HG03575 (cell line): ENCODE results near the gene ACD.

Experiments used
- ATAC-seq: cut with Tn5 transposase; IDR thresholded peaks from one replicate; pipeline ENCODE4 v1.9.1; 2021; ENCODE audit not compliant: unreplicated experiment, insufficient number of reproducible peaks, low FRiP score; ENCODE audit errors: extremely low read depth

ACD gene

DNA sequence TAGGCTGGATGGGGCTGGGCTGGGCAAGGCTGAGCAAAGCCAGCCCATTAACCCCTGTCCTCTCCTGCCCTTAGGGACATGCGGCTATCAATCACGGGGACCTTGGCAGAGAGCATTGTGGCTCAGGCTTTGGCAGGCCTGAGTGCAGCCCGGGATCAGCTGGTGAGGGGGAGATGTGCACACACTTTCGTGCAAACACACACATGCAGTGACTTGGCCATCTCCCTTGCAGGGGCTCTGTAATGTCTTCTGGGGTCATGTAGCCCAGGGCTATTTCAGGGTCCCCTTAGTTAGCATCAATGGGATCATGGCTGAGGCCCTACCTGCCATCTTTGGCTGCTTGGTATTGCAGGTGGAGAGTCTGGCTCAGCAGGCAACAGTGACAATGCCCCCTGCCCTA, 8.2 kb downstream of the ACD start:
- ATAC-seq = no peak

DNA sequence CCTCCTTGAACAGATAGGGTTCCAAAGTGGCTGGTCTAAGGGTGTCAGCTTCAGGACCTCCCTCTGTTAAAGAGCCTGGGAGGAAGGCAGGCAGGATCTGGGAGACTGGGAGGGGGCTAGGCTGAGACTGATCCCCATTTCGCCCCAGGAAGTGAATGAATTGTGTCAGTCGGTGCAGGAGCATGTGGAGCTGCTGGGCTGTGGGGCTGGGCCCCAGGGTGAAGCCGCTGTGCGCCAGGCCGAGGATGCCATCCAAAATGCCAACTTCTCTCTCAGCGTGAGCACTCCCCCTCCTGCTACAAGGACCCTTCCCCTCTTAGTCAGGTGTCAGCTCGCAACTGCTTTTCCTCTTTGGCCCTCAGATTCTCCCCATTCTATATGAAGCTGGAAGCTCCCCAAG, 9.0 kb downstream of the ACD start:
- no peak for ATAC-seq

DNA sequence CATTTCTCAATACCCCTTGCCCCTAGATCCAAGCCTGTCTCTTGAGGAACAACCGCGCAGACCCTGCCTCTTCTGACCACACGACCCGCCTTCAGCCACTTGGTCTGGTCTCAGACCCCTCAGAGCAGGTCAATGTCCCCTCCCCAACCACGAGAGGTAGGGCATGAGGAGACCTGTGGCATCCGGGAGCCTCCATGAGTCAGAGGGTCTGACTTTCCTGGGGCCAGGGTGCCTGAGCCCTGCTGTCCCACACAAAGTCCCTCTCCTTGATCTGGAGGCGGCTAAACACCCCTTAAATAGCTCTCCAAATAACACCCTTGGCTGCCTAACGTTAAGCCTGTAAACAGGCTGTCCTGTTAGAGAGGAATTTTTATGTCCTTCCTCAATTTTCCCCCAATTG, 10.0 kb downstream of the ACD start:
- no peak for ATAC-seq

DNA sequence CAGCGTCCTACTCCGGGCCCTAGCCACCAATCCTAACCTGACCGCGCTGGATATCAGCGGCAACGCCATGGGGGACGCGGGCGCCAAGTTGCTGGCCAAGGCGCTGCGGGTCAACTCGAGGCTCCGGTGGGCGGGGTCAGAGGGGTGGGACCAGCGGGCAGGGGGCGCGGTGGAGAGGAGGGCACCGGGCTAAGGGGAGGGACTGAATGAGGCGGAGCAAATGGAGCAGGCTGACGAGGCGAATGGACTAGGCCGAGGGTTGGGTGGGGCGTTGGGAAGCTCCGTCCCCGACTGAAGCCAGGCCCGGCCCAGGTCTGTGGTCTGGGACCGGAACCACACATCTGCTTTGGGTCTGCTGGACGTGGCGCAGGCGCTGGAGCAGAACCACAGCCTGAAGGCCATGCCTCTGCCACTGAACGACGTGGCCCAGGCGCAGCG, 10.5 kb downstream of the ACD start:
- ATAC-seq = no peak

DNA sequence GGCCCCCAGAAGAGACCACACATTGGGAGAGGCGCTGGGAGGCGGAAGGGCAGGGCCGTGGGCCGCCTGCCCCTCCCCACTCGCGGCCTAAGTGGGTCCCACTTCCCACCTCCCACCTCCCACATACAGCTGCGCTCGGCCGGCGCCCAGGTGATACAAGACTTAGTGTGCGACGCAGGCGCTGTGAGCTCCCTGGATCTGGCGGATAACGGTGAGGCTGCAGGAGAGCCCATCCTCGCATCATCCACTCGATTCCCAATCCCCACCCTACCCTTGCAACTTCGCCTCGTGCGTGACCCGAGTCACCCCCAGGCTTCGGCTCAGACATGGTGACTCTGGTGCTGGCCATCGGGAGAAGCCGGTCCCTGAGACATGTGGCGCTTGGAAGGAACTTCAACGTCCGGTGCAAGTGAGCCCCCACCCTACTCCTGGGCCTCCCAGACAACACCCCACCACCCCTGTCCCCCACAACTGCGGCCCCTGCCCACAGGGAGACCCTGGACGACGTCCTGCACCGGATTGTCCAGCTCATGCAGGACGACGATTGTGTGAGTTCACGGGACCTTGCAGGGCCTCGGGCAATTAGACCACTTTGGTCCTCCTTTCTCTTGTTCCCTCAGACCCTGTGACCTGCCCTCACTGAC, 11.2 kb downstream of the ACD start:
- ATAC-seq = no peak

DNA sequence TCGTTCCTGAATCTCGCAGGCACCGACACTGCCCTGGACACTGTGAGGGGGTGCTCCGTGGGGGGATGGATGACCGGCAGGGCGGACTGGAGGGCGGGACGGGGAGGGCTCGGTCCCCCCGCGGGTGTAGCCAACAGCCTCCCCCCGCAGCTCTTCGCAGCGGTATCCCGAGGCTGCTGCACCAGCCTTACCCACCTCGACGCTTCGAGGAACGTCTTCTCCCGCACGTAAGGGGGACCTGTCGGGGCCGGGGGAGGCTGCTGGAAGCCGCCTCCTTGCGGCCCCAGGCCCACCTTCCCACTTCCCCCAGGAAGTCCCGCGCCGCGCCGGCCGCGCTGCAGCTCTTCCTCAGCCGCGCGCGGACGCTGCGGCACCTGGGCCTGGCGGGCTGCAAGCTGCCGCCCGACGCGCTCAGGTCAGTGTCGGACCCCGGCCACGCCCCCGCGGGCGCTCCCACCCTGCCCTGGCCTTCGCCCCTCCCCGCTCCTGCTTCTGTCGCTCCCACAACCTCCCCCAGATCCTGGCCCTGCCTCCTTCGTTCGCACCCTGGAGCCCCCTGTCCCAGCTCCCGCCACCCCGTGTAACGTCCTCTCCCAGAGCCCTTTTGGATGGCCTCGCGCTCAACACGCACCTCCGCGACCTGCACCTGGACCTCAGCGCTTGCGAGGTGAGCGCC, 11.8 kb downstream of the ACD start:
- ATAC-seq = no peak

DNA sequence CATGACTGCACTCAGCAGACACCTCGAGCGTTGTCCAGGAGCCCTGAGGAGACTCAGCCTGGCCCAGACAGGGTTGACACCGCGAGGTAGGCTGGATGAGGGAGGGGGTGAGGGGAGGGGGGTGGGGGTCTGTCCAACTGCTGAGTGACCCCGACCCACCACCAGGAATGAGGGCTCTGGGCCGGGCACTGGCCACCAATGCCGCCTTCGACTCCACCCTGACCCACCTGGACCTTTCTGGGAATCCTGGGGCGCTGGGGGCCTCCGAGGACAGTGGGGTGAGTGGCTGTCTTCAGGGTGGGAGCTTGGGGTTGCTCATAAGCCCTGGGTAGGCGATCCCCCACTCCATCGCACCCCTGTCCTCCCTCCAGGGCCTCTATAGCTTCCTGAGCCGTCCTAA, 12.4 kb downstream of the ACD start:
- ATAC-seq = no peak

DNA sequence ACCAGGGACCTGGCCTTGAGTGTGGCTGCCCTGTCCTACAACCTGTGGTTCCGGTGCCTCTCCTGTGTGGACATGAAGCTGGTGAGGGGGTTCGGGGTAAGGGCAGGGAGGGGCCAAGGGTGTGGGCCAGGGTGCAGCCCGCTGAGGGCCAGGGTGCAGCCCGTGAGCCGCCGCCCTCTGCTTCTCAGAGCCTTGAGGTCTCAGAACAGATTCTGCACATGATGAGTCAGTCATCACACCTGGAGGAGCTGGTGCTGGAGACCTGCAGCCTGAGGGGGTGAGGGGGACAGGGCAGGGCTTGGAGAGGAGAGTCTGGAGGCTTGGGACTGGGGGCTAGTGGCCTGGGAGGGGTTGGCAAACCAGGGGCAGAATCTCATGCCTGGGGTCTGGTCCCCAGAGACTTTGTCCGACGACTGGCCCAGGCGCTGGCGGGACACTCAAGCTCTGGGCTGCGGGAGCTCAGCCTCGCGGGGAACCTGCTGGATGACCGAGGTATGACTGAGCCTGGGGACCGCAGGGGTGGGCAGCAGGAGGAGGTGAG, 12.9 kb downstream of the ACD start:
- no peak for ATAC-seq

DNA sequence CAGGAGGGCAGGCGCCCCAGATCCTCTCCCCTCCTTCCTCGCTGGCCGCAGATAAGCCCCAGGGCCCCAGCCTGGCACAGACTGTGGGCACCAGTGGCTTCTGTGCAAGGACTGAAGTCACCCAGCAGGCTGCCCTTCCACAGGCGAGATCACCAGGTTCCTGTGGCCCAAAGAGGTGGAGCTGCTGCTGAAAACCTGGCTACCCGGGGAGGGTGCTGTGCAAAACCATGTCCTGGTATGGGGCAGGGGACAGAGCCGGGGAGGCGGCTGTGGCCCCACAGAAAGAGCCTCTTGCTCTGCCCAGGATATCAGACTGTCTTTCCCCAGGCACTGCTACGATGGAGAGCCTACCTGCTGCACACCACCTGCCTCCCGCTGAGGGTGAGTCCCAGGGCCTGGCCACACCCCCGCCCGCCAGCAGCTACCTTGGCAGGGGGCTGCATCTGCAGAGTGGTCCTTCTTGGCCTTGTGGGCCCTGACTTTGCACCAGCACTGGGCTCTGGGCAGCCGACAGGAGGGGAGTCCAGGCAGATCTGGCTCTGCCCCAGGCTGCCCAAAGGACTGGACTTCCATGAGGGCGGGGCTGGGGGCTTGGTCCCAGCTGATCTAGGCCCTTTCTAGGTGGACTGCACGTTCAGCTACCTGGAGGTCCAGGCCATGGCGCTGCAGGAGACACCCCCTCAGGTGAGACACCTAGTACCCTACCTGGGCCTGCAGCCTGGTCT, 14.5 kb downstream of the ACD start:
- no peak for ATAC-seq

DNA sequence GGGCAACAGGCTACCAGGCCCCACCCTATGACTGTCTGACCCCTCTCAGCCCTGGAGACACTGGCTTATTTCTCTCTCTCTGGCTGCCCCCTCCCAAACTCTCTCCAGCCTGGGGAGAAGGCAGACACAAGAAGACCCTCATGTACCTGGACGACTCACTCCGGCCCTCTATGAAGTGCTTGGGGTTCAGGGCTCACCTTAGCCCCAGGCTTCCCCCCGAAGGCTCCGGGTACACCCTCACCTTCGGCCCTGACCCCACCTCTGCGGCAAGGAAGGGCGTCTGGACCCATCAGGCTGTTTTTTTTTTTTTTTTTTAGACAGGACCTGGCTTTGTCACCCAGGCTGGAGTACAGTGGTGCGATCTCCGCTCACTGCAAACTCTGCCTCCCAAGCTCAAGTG, 16.0 kb downstream of the ACD start:
- ATAC-seq = no peak

DNA sequence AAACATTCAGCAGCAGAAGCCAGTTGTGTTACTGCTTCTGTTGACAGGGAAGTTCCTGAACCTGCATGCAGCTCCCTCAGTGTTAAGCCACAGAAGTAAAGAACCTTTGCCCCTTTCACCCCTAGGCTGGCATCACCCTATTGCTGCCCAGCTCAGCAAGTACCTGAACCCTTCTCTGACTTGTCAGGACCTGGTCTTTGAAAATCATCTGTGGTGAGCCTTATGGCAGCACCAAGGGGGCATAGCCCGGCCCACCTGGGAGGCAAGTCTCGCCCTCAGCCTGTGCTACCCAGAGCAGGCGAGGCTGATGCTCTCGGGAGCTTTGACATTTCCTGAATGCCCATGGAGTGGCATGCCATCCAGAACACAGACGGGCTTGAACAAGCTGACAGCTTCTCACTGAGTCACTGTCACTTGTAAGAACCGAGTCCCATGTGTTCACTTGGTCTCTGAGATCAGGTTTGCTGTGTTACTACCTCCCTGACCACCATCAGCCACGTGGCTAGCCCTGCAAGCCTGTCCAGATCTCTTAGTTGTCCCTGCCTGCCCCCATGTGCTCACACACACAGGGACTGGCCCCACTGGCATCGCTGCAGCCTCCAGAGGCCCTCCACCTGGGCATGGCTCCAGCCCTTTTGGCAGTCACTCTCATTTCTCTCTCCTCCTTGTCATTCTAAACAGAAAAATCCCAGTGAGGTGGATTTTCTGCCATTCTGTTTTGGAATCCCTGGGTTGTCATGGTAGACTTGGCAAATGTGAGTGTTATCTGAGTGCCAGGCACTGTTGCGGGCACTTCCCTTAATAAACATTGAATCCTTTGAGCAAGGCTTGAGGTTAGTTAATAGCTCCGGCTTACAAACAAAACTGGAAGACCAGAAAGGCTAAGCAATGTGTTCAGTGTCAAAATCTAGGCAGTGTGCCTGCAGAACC, 18.0 kb downstream of the ACD start:
- no peak for ATAC-seq

DNA sequence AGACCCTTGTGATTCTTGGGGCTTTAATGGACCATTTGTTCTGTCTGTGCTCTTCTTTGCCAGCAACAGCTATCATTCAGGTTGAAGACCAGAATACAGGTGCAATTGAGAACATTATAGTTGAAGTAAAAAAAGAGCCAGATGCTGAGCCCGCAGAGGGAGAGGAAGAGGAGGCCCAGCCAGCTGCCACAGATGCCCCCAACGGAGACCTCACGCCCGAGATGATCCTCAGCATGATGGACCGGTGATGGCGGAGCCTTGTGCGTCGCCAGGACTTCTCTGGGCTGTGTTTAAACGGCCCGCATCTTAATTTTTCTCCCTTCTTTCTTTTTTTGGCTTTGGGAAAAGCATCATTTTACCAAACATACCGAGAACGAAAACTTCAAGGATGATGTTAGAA, 22.4 kb downstream of the ACD start:
- no peak for ATAC-seq

DNA sequence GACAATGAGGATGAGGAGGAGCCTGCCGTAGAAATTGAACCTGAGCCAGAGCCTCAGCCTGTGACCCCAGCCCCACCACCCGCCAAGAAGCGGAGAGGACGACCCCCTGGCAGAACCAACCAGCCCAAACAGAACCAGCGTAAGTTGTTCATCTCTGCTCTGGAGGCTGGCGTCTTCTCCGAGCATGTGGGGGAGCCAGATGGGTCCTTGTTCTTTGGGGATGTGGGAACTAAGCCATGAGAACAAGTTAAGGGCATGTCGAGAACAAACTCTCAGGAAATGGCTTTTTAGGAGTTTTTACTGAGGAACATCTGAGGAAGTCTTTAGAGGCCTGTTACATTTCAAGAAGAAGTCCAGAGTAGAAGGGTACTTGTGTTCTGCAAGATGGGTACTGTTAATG, 23.3 kb downstream of the ACD start:
- no peak for ATAC-seq

DNA sequence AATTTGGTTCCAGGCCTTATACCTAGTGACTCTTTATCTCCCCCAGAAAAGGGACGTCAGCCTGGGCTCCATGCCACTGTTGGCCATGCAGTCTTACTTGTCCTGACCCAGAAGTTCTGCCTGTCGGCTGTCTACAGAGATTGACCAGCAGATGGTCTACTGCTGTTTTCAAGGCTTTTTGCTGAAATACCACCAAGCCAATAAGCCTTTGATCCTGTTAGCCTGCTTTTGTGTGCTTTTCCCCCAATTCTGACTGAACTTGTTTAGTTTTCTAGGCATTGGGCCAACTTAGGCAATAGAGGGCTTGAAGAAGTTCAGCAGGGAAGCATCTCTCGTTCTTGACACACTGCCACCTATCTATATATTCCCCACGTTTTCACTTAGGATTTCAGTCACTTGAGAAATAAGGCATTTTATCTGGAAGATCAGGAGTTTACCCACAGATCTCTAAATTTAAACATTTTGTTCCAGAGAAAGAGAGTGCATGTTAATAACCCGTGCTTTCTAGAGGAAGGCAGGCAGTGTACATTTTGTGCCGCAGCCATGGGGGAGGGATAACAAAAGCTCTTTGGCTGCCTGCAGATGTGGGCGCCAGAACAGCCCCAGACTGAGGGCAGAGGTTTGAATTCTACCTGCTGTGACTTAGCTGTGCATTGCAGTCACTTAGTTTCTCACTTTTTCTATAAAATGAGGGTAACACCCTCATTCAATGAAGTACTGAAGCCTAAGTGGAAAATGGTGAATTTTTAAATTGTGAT, 27.5 kb downstream of the ACD start:
- ATAC-seq = no peak

DNA sequence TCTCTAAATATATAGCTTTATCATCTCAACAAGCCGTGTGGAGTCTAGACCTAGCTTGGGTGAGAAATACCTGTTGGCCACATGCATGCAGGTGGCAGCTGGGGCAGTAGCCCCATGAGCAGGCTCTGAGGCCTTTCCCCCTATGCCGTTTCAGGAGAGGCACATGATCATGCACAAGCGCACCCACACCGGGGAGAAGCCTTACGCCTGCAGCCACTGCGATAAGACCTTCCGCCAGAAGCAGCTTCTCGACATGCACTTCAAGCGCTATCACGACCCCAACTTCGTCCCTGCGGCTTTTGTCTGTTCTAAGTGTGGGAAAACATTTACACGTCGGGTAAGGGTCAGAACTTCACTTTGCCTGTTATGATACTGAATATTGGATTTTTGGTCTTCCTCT, 31.8 kb downstream of the ACD start:
- ATAC-seq = no peak

DNA sequence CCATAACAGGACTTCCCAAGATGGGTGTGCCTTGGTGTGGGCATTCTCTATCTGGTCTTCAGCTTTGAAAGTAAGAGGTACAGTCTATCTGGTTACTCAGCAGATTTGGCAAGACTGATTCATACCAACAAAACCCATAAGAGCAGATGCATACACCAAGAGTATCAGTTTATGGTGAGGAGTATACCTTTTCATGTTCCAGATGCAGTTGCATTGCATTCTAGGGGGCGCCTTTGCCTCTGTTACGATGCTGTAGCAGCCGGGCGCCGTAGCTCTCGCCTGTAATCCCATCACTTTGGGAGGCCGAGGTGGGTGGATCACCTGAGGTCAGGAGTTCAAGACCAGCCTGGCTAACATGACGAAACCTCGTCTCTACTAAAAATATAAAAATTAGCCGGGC, 46.3 kb downstream of the ACD start:
- ATAC-seq = no peak

DNA sequence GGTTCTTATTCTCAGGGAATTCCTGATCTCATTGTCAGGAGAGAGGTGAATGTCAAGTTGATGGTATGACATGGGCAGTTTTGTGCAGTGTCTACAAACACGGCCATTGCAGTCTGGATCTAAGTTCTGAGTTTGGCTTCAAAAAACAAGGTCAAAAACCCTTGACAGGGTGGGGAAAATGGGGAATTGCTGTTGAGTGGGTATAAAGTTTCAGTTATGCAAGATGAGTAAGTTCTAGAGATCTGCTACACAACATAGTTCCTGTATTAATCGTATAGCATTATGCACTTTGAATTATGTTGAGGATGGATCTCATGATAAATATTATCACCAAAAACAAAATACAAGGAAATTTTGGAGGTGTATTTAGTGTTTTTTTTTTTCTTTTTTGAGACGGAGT, 51.7 kb downstream of the ACD start:
- no peak for ATAC-seq
